Ishikawa (cell line): ENCODE measurements around the gene UTP25.

Source experiments
- CEBPB ChIP-seq: IDR thresholded peaks from 2 replicates; pipeline ENCODE4 v1.6.1; 2012
- CREB1 ChIP-seq: IDR thresholded peaks from 2 replicates; pipeline ENCODE4 v1.6.1; 2012; ENCODE audit warnings: low read depth
- EGR1 ChIP-seq: IDR thresholded peaks from 2 replicates; pipeline ENCODE4 v1.6.1; 2012
- EP300 ChIP-seq: IDR thresholded peaks from 2 replicates; pipeline ENCODE4 v1.6.1; 2012; ENCODE audit warnings: borderline replicate concordance
- FOXM1 ChIP-seq: IDR thresholded peaks from 2 replicates; pipeline ENCODE4 v1.6.1; 2012; ENCODE audit warnings: low read depth, borderline replicate concordance
- MAX ChIP-seq: IDR thresholded peaks from 2 replicates; pipeline ENCODE4 v1.6.1; 2012
- NFIC ChIP-seq: IDR thresholded peaks from 2 replicates; pipeline ENCODE4 v1.6.1; 2012
- RAD21 ChIP-seq: IDR thresholded peaks from 2 replicates; pipeline ENCODE4 v1.6.1; 2012; ENCODE audit warnings: low read depth
- REST ChIP-seq: IDR thresholded peaks from 2 replicates; pipeline ENCODE4 v1.6.1; 2012; ENCODE audit warnings: low read depth, mild to moderate bottlenecking
- TAF1 ChIP-seq: IDR thresholded peaks from 2 replicates; pipeline ENCODE4 v1.6.1; 2012; ENCODE audit warnings: low read depth, mild to moderate bottlenecking
- TCF12 ChIP-seq: IDR thresholded peaks from 2 replicates; pipeline ENCODE4 v1.6.1; 2012; ENCODE audit warnings: low read depth
- TEAD4 ChIP-seq: IDR thresholded peaks from 2 replicates; pipeline ENCODE4 v1.6.1; 2012
- USF1 ChIP-seq: IDR thresholded peaks from 2 replicates; pipeline ENCODE4 v1.6.1; 2012
- YY1 ChIP-seq: IDR thresholded peaks from 2 replicates; pipeline ENCODE4 v1.6.1; 2012; ENCODE audit warnings: low read depth
- ZBTB7A ChIP-seq: IDR thresholded peaks from 2 replicates; pipeline ENCODE4 v1.6.1; 2012; ENCODE audit warnings: low read depth

The UTP25 gene

DNA sequence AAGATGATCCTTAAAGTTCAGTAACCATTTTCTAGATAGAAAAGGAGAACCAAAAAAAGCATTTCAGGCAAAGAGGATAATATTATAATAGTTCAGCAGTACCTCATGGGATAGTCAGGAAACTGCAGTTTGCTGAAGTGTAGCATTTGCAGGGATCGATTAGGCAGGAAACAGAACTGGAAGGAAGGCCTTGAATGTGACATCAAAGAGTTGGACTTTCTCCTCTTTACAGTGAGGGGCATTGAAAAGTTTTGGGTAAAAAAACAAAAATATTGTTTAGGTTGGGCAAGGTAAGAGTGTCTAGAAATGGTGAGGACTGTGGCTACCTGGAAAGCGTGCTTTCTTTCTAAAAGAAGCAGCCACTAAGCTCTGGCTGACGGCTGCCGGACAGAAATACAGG is 13.9 kb upstream of the UTP25 start:
- TF ChIP-seq CREB1 (no peak), FOXM1 (no peak), TAF1 (no peak), MAX (no peak), ZBTB7A (no peak), EP300 (no peak), REST (no peak), NFIC (no peak), EGR1 (no peak), YY1 (no peak), RAD21 (no peak), TEAD4 (no peak), USF1 (no peak), CEBPB (no peak), TCF12 (no peak)

GRCh38 chr1:209815490-209815889 is 12.3 kb upstream of the UTP25 start:
- TF ChIP-seq ZBTB7A (no peak), TAF1 (no peak), EP300 (no peak), EGR1 (no peak), TCF12 (no peak), NFIC (no peak), USF1 (no peak), YY1 (no peak), MAX (no peak), CREB1 (no peak), CEBPB (no peak)

- TF ChIP-seq CREB1 = no peak
- TF ChIP-seq TAF1 = no peak
Observed at GRCh38 chr1:209815931-209816341, 11.8 kb upstream of the UTP25 start.

DNA sequence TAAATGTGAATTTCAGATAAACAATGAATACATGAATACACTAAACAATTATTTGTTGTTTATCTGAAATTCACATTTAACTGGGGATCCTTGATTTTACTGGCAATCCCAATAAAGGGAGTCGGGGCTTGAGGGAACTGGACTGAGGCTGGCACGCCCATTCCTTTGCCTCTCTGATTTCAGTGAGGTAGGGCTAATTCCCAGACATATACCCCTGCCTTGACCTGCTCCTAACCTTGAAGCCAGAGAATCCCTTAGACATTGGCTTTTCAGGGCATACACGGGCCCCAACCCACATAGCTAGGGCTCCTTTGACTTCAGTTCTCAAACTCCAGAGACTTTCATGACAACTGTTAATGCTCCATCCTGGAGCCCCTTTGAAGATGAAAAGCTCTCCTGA is 10.8 kb upstream of the UTP25 start:
- TF ChIP-seq EP300 (no peak), EGR1 (no peak)

DNA sequence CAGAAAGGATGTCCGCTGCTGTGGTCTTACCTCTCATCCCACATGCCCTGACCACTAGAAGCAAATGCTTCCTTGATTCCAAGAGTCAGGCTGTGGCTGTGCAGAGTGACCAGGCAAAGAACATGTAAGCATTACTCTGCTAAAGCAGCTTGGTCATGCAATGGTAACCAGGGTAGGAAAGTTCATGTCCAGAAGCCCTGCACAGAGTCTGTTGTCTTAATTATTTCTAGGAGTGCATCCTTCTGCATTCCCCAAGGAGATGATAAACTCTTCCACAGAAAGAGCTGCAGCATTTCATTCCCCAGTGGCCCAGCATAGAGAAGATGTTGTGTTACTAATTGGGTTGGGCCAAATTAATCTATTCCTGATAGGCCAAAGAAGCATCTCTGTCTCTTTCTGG is 10.1 kb upstream of the UTP25 start:
- no peak for TF ChIP-seq TEAD4
- TF ChIP-seq CREB1 = no peak

DNA sequence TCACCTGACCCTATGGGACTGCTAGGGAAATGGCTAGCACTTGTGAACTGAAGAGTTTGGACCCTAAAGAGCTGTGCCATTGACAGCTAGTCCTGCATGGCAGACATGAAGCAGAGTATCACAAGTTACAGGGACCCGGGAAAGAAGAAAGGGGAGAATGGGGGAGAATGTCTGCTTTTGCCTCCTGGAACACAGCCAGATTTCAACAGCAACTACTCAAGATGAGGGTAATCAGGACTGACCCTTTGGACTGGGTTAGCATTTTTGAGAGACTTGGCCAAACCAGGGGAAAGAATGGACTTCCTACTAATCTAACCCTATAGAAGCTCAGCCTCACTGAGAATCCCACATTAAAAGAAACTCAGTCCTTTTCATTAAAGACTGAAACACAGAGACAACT is 8.7 kb upstream of the UTP25 start:
- TF ChIP-seq EGR1 (no peak), FOXM1 (no peak), CREB1 (no peak), CEBPB (no peak), TAF1 (no peak), EP300 (no peak), TEAD4 (no peak), USF1 (no peak), NFIC (no peak), RAD21 (no peak)

DNA sequence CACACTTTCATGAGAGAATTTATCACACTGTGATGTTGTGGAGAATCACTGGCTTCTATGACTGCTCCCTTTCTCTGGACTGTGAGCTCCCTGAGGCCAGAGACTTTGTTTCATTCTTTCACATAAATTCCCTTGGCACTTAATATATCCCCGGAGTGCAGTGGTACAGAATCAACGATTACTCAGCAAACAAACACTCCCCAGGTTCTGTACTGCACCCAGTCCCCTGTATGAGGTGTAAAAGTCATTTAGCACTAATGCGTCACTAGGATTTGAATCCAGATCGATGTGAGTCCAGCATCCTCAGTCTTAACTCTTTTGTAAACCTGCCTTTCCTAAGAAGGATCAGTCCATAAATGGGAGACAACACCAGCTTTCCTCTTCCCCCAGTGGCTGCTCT is 6.8 kb upstream of the UTP25 start:
- TF ChIP-seq YY1 = no peak
- no peak for TF ChIP-seq MAX
- TF ChIP-seq NFIC = no peak
- no peak for TF ChIP-seq ZBTB7A
- no peak for TF ChIP-seq TEAD4
- no peak for TF ChIP-seq FOXM1
- no peak for TF ChIP-seq CREB1
- TF ChIP-seq RAD21 = no peak
- TF ChIP-seq EP300 = no peak
- TF ChIP-seq TCF12 = no peak
- TF ChIP-seq REST = no peak
- TF ChIP-seq EGR1 = no peak
- TF ChIP-seq USF1 = no peak
- no peak for TF ChIP-seq TAF1
- no peak for TF ChIP-seq CEBPB
